ENCODE measurements around the gene CYP3A4.
"Not testable (repeated sequence)": the region's sequence is repeated elsewhere in the genome, so short reads cannot be mapped to it uniquely, and the experiment has no call there.

The CYP3A4 gene

GRCh38 chr7:99782012-99782953, 1.7 kb downstream of the CYP3A4 start:
- no peak for TF ChIP-seq CTCF (IDR thresholded peaks at IDR 0.05; ENCODE audit: low read depth, low read length)
- no peak overlapping the region for H3K4me3 ChIP-seq (ENCODE audit: low read depth, low read length)

GRCh38 chr7:99780588-99780987, 3.4 kb downstream of the CYP3A4 start:
- H3K4me3 ChIP-seq (ENCODE audit: low read depth, low read length) = no peak overlapping the region
- TF ChIP-seq CTCF (IDR thresholded peaks at IDR 0.05; ENCODE audit: low read depth, low read length) = no peak

GRCh38 chr7:99779949-99780348, 4.0 kb downstream of the CYP3A4 start:
- no peak overlapping the region for H3K4me3 ChIP-seq (ENCODE audit: low read depth, low read length)
- TF ChIP-seq CTCF (IDR thresholded peaks at IDR 0.05; ENCODE audit: low read depth, low read length) = no peak

GRCh38 chr7:99778880-99779279, 5.1 kb downstream of the CYP3A4 start:
- H3K4me3 ChIP-seq (ENCODE audit: low read depth, low read length) = no peak overlapping the region
- TF ChIP-seq CTCF (IDR thresholded peaks at IDR 0.05; ENCODE audit: low read depth, low read length) = no peak

GRCh38 chr7:99773395-99773794, 10.6 kb downstream of the CYP3A4 start:
- not testable (repeated sequence) for H3K4me3 ChIP-seq (ENCODE audit: low read depth, low read length)

- H3K4me3 ChIP-seq (ENCODE audit: low read depth, low read length) = no peak overlapping the region
- no peak for TF ChIP-seq CTCF (IDR thresholded peaks at IDR 0.05; ENCODE audit: low read depth, low read length)
These were observed 11.4 kb downstream of the CYP3A4 start for GRCh38 chr7:99772565-99772964.

GRCh38 chr7:99769494-99769893, 14.5 kb downstream of the CYP3A4 start:
- H3K4me3 ChIP-seq (ENCODE audit: low read depth, low read length) = not testable (repeated sequence)

GRCh38 chr7:99768471-99768870, 15.5 kb downstream of the CYP3A4 start:
- no peak overlapping the region for H3K4me3 ChIP-seq (ENCODE audit: low read depth, low read length)
- no peak for TF ChIP-seq CTCF (IDR thresholded peaks at IDR 0.05; ENCODE audit: low read depth, low read length)
